HepG2 (cell line): ENCODE measurements around the gene HRG. TPM values are rescaled to one million over a fixed set of nuclear protein-coding genes. Genes with fewer than 3 reads are reported as not detected.

ENCODE experiments used
- BHLHE40 ChIP-seq: IDR thresholded peaks from 2 replicates; pipeline ENCODE4 v1.6.1; 2011; ENCODE audit warnings: low read length, improper control_type of control experiment
- CHCHD3 ChIP-seq: sonication (generic); formaldehyde crosslinking; IDR thresholded peaks from 2 replicates; pipeline ENCODE4 v1.8.0; 2022; ENCODE audit warnings: mild to moderate bottlenecking, missing genetic modification reagents, moderate library complexity
- KLF13 ChIP-seq: sonication (generic); formaldehyde crosslinking; IDR thresholded peaks from 2 replicates; pipeline ENCODE4 v1.4.0; 2020; ENCODE audit warnings: mild to moderate bottlenecking, missing genetic modification reagents
- TSC22D2 ChIP-seq: sonication (generic); formaldehyde crosslinking; IDR thresholded peaks from 2 replicates; pipeline ENCODE4 v1.5.1; 2020; ENCODE audit warnings: missing genetic modification reagents, mild to moderate bottlenecking, borderline replicate concordance
- ZBTB8A ChIP-seq: sonication (generic); formaldehyde crosslinking; IDR thresholded peaks from 2 replicates; pipeline ENCODE4 v1.4.0; 2020; ENCODE audit warnings: mild to moderate bottlenecking, low read depth, missing genetic modification reagents, borderline replicate concordance
- ZEB1 ChIP-seq: IDR thresholded peaks from 2 replicates; pipeline ENCODE4 v1.6.1; 2012; ENCODE audit warnings: mild to moderate bottlenecking, low read depth, inconsistent platforms; ENCODE audit not compliant: insufficient replicate concordance
- ZNF20 ChIP-seq: sonication (generic); formaldehyde crosslinking; IDR thresholded peaks from 2 replicates; pipeline ENCODE4 v1.4.0; 2020; ENCODE audit warnings: mild to moderate bottlenecking, moderate library complexity, missing genetic modification reagents
- ZNF44 ChIP-seq: sonication (generic); formaldehyde crosslinking; IDR thresholded peaks from 2 replicates; pipeline ENCODE4 v1.5.1; 2020; ENCODE audit warnings: mild to moderate bottlenecking, missing genetic modification reagents
- ZNF546 ChIP-seq: sonication (generic); formaldehyde crosslinking; conservative IDR thresholded peaks from 2 replicates; pipeline ENCODE4 v1.8.1; 2023; ENCODE audit warnings: mild to moderate bottlenecking, missing genetic modification reagents
- ZNF605 ChIP-seq: sonication (generic); formaldehyde crosslinking; IDR thresholded peaks from 2 replicates; pipeline ENCODE4 v1.8.0; 2022; ENCODE audit warnings: mild to moderate bottlenecking, missing genetic modification reagents
- ZNF720 ChIP-seq: sonication (generic); formaldehyde crosslinking; IDR thresholded peaks from 2 replicates; pipeline ENCODE4 v1.4.0; 2020; ENCODE audit warnings: missing genetic modification reagents
- polyA plus RNA-seq, 8 experiments: library from polyadenylated mRNA; depleted of rRNA in 3 of 8; stranded (reverse) in 7 of 8; unstranded in 1 of 8; fragments of >200 nt; fragmentation: Illumina TruSeq in 4 of 8; extraction: Trizol in 4 of 8; gene quantifications; 2 replicates each; pipeline versions ENCODE4 v1.2.1 to v1.2.3, GENCODE V29; 2011 to 2016; ENCODE audit warnings: low read depth in 4 of 8, missing spikeins in 1 of 8, mixed read lengths in 1 of 8; ENCODE audit not compliant: insufficient read depth in 1 of 8
- total RNA-seq, 5 experiments: library from RNA; depleted of rRNA; stranded (reverse); fragments of >200 nt; fragmentation: Illumina TruSeq; extraction: Trizol; gene quantifications; 2 replicates each; pipeline ENCODE4 v1.2.3, GENCODE V29; 2016; ENCODE audit warnings: low read depth in 1 of 5
- TF ChIP-seq, protein P1 (sequence below): sonication (generic); formaldehyde crosslinking; IDR thresholded peaks from 2 replicates; pipeline ENCODE4 v1.4.0; 2020; ENCODE audit warnings: mild to moderate bottlenecking, missing genetic modification reagents
- TF ChIP-seq, protein P2 (sequence below): IDR thresholded peaks from 2 replicates; pipeline ENCODE4 v1.6.1; 2012; ENCODE audit warnings: low read length, improper control_type of control experiment
- TF ChIP-seq, protein P3 (sequence below): sonication (generic); formaldehyde crosslinking; conservative IDR thresholded peaks from 2 replicates; pipeline ENCODE4 v1.8.0; 2022; ENCODE audit warnings: low read depth, missing genetic modification reagents
- TF ChIP-seq, protein P4 (sequence below): IDR thresholded peaks from 2 replicates; pipeline ENCODE4 v1.6.1; 2016; ENCODE audit warnings: missing compliant biosample characterization, missing genetic modification reagents, borderline replicate concordance
- TF ChIP-seq, protein P5 (sequence below): sonication (generic); formaldehyde crosslinking; IDR thresholded peaks from 2 replicates; pipeline ENCODE4 v1.4.0; 2020; ENCODE audit warnings: missing genetic modification reagents

The HRG gene
- total and polyA plus RNA-seq, 2 of the 13 experiments (the other 11 are each of a cell fraction or from before 2014, with no cell fraction given), result 0.09 to 0.11 TPM

DNA sequence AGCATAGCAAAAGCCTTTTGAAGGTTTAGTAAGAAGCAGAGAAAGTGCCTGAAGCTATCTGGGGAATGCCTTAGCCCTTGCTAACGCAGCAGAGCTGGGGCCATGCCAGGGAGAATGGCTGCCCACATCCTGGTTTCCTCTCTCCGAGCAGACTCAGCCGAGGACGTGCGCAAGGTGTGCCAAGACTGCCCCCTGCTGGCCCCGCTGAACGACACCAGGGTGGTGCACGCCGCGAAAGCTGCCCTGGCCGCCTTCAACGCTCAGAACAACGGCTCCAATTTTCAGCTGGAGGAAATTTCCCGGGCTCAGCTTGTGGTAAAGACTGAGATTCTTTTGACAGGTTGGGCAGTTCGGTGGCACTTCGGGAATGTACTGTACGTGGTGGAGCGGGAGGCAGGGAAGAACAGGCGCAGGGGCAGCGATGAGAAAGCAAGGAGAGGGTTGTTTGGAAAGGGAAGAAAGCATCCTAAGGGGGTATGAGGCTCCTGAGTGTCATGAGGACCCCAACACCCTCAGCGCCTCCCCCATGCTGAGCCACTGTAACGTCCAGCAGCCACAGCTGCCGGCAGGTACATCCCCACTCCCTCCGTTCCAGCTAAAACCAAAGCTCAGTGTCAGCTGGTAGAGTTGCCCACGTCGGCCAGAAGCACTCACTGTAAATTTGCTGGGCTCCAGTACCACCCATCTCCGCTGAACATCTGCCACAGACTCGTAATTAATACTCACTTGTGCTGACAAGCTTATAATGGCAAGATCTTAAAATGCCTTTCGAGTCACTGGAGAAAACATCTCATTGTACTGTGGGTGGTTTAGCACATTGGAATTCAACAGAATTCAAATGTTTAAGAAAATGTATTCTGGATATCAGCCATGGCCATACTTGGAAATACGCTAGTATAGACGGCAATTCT, 48.5 kb upstream of the HRG start (continued):
- TF ChIP-seq CHCHD3 (CRISPR knock-in tag) (no peak), ZNF44 (CRISPR knock-in tag) (no peak), ZNF20 (CRISPR knock-in tag) (no peak), ZBTB8A (CRISPR knock-in tag) (no peak), KLF13 (CRISPR knock-in tag) (no peak), ZNF546 (no peak), ZEB1 (no peak), TSC22D2 (CRISPR knock-in tag) (no peak), ZNF605 (peak; percentile 48; the same call in 1 of the 2 replicates), ZNF720 (no peak), BHLHE40 (no peak)
- TF ChIP-seq, protein P1, sequence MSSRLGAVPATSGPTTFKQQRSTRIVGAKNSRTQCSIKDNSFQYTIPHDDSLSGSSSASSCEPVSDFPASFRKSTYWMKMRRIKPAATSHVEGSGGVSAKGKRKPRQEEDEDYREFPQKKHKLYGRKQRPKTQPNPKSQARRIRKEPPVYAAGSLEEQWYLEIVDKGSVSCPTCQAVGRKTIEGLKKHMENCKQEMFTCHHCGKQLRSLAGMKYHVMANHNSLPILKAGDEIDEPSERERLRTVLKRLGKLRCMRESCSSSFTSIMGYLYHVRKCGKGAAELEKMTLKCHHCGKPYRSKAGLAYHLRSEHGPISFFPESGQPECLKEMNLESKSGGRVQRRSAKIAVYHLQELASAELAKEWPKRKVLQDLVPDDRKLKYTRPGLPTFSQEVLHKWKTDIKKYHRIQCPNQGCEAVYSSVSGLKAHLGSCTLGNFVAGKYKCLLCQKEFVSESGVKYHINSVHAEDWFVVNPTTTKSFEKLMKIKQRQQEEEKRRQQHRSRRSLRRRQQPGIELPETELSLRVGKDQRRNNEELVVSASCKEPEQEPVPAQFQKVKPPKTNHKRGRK, result no peak
- TF ChIP-seq, protein P2, sequence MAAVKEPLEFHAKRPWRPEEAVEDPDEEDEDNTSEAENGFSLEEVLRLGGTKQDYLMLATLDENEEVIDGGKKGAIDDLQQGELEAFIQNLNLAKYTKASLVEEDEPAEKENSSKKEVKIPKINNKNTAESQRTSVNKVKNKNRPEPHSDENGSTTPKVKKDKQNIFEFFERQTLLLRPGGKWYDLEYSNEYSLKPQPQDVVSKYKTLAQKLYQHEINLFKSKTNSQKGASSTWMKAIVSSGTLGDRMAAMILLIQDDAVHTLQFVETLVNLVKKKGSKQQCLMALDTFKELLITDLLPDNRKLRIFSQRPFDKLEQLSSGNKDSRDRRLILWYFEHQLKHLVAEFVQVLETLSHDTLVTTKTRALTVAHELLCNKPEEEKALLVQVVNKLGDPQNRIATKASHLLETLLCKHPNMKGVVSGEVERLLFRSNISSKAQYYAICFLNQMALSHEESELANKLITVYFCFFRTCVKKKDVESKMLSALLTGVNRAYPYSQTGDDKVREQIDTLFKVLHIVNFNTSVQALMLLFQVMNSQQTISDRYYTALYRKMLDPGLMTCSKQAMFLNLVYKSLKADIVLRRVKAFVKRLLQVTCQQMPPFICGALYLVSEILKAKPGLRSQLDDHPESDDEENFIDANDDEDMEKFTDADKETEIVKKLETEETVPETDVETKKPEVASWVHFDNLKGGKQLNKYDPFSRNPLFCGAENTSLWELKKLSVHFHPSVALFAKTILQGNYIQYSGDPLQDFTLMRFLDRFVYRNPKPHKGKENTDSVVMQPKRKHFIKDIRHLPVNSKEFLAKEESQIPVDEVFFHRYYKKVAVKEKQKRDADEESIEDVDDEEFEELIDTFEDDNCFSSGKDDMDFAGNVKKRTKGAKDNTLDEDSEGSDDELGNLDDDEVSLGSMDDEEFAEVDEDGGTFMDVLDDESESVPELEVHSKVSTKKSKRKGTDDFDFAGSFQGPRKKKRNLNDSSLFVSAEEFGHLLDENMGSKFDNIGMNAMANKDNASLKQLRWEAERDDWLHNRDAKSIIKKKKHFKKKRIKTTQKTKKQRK, result no peak
- TF ChIP-seq, protein P3, sequence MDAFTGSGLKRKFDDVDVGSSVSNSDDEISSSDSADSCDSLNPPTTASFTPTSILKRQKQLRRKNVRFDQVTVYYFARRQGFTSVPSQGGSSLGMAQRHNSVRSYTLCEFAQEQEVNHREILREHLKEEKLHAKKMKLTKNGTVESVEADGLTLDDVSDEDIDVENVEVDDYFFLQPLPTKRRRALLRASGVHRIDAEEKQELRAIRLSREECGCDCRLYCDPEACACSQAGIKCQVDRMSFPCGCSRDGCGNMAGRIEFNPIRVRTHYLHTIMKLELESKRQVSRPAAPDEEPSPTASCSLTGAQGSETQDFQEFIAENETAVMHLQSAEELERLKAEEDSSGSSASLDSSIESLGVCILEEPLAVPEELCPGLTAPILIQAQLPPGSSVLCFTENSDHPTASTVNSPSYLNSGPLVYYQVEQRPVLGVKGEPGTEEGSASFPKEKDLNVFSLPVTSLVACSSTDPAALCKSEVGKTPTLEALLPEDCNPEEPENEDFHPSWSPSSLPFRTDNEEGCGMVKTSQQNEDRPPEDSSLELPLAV (CRISPR knock-in tag), result no peak
- TF ChIP-seq, protein P4, sequence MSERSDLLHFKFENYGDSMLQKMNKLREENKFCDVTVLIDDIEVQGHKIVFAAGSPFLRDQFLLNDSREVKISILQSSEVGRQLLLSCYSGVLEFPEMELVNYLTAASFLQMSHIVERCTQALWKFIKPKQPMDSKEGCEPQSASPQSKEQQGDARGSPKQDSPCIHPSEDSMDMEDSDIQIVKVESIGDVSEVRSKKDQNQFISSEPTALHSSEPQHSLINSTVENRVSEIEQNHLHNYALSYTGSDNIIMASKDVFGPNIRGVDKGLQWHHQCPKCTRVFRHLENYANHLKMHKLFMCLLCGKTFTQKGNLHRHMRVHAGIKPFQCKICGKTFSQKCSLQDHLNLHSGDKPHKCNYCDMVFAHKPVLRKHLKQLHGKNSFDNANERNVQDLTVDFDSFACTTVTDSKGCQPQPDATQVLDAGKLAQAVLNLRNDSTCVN, result 0 out of 2 replicates have a peak, but pooled peaks have one; percentile 31
- TF ChIP-seq, protein P5, sequence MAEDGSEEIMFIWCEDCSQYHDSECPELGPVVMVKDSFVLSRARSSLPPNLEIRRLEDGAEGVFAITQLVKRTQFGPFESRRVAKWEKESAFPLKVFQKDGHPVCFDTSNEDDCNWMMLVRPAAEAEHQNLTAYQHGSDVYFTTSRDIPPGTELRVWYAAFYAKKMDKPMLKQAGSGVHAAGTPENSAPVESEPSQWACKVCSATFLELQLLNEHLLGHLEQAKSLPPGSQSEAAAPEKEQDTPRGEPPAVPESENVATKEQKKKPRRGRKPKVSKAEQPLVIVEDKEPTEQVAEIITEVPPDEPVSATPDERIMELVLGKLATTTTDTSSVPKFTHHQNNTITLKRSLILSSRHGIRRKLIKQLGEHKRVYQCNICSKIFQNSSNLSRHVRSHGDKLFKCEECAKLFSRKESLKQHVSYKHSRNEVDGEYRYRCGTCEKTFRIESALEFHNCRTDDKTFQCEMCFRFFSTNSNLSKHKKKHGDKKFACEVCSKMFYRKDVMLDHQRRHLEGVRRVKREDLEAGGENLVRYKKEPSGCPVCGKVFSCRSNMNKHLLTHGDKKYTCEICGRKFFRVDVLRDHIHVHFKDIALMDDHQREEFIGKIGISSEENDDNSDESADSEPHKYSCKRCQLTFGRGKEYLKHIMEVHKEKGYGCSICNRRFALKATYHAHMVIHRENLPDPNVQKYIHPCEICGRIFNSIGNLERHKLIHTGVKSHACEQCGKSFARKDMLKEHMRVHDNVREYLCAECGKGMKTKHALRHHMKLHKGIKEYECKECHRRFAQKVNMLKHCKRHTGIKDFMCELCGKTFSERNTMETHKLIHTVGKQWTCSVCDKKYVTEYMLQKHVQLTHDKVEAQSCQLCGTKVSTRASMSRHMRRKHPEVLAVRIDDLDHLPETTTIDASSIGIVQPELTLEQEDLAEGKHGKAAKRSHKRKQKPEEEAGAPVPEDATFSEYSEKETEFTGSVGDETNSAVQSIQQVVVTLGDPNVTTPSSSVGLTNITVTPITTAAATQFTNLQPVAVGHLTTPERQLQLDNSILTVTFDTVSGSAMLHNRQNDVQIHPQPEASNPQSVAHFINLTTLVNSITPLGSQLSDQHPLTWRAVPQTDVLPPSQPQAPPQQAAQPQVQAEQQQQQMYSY (CRISPR knock-in tag), result no peak
